ENCODE data around the gene RIPK4.

DNA sequence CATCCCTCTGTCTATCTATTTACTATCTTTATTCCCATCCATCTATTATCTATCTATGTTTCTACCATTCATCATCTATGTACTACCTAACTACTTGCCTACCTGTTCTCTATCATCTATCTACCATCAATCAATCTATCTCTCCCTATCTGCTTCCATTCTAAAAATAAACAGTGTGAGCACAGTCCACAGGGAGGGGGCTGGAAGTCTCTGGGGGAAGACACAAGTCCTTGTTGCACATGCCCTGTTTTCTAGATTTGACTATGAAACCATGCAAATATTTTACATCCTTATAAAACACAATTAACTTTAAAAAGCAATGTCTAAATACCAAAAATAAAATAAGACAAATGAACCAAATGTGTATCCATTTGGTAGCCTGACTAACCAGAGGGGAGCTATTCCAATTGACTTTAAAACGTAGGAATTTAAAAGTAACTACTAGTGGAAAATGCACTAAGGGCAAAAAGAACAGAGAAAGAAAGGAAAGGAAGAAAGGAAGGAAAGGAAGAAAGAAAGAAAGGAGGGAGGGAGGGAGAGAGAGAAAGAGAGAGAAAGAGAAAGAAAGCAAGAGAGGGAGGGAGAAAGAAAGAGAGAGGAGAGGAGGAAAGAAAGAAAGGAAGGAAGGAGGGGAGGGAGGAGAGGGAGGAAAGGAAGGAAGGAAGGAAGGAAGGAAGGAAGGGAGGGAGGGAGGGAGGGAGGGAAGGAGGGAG, 13.6 kb upstream of the RIPK4 start:
- TF ChIP-seq, protein P1, sequence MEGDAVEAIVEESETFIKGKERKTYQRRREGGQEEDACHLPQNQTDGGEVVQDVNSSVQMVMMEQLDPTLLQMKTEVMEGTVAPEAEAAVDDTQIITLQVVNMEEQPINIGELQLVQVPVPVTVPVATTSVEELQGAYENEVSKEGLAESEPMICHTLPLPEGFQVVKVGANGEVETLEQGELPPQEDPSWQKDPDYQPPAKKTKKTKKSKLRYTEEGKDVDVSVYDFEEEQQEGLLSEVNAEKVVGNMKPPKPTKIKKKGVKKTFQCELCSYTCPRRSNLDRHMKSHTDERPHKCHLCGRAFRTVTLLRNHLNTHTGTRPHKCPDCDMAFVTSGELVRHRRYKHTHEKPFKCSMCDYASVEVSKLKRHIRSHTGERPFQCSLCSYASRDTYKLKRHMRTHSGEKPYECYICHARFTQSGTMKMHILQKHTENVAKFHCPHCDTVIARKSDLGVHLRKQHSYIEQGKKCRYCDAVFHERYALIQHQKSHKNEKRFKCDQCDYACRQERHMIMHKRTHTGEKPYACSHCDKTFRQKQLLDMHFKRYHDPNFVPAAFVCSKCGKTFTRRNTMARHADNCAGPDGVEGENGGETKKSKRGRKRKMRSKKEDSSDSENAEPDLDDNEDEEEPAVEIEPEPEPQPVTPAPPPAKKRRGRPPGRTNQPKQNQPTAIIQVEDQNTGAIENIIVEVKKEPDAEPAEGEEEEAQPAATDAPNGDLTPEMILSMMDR (IDR thresholded peaks at IDR 0.05; ENCODE audit: low read depth, low read length, missing input control), result no peak
- TF ChIP-seq TAF1 (conservative IDR thresholded peaks at IDR 0.05) (no peak), GABPA (IDR thresholded peaks at IDR 0.05 in 1 of 2, conservative IDR thresholded peaks at IDR 0.05 in 1 of 2) (no peak), SP1 (IDR thresholded peaks at IDR 0.05) (no peak), ATF3 (IDR thresholded peaks at IDR 0.05) (no peak), YY1 (IDR thresholded peaks at IDR 0.05) (no peak), RXRA (IDR thresholded peaks at IDR 0.05) (no peak), FOXA1 (IDR thresholded peaks at IDR 0.05) (no peak)
- TF ChIP-seq, protein P2, sequence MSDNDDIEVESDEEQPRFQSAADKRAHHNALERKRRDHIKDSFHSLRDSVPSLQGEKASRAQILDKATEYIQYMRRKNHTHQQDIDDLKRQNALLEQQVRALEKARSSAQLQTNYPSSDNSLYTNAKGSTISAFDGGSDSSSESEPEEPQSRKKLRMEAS (IDR thresholded peaks at IDR 0.05), result no peak
